GM12875 (cell line): ENCODE data around the gene GRPEL1.

Source experiments
- H3K4me3 ChIP-seq: one replicate; pipeline ENCODE4 v1.5.1; 2011; ENCODE audit warnings: low read depth, low read length, control low read depth
- TF ChIP-seq, protein P1 (sequence below): IDR thresholded peaks from 2 replicates; pipeline ENCODE4 v1.5.1; 2011; ENCODE audit warnings: low read depth, mild to moderate bottlenecking, control low read depth, inconsistent platforms, low read length, moderate library complexity, borderline replicate concordance; ENCODE audit not compliant: insufficient read depth

The GRPEL1 gene

DNA sequence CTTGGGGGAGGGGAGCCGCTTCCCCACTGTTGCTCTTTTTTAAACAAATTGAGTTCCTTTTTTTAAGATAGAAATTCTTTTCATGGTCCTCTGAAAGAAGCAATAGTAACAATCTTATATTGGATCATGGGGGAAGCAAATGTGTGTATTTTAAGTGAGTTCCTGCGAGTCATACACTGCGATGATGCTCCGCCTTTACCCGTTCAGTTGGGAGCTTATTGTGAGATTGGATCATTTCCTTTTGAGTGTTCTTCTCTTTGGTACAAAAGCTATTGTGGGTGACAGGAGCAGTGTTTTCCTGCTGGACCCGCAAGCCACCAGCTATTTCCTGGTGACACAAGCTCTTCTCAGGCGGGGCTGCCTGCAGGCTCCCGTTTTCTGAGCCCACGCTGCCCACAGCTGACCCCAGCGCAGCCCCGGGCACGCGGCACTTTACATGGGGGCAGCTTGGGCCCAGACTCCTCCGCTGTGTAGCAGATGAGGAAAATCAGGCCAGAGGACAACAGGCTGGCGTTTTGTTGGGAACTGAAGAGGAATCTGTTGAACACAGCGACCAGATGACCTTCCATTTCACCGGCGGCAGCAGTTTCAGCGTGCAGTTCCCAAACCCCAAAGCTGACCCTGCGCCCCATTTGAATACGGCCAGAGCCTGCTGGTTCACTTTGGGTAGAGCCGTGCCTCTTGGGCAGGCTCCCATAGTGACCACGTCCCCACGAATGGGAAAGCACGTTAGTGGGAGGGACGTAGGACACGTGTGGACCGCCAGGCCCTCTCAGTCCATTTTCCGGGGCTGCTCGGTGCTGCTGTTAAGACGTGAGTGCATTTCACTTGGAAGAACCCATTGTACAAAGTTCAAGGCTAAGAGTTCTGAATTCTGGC is 12.5 kb downstream of the GRPEL1 start:
- no peak overlapping the region for H3K4me3 ChIP-seq
- TF ChIP-seq, protein P1, sequence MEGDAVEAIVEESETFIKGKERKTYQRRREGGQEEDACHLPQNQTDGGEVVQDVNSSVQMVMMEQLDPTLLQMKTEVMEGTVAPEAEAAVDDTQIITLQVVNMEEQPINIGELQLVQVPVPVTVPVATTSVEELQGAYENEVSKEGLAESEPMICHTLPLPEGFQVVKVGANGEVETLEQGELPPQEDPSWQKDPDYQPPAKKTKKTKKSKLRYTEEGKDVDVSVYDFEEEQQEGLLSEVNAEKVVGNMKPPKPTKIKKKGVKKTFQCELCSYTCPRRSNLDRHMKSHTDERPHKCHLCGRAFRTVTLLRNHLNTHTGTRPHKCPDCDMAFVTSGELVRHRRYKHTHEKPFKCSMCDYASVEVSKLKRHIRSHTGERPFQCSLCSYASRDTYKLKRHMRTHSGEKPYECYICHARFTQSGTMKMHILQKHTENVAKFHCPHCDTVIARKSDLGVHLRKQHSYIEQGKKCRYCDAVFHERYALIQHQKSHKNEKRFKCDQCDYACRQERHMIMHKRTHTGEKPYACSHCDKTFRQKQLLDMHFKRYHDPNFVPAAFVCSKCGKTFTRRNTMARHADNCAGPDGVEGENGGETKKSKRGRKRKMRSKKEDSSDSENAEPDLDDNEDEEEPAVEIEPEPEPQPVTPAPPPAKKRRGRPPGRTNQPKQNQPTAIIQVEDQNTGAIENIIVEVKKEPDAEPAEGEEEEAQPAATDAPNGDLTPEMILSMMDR: no peak

GRCh38 chr4:7054106-7054880 is 13.6 kb downstream of the GRPEL1 start:
- TF ChIP-seq, protein P1: no peak
- H3K4me3 ChIP-seq: no peak overlapping the region

DNA sequence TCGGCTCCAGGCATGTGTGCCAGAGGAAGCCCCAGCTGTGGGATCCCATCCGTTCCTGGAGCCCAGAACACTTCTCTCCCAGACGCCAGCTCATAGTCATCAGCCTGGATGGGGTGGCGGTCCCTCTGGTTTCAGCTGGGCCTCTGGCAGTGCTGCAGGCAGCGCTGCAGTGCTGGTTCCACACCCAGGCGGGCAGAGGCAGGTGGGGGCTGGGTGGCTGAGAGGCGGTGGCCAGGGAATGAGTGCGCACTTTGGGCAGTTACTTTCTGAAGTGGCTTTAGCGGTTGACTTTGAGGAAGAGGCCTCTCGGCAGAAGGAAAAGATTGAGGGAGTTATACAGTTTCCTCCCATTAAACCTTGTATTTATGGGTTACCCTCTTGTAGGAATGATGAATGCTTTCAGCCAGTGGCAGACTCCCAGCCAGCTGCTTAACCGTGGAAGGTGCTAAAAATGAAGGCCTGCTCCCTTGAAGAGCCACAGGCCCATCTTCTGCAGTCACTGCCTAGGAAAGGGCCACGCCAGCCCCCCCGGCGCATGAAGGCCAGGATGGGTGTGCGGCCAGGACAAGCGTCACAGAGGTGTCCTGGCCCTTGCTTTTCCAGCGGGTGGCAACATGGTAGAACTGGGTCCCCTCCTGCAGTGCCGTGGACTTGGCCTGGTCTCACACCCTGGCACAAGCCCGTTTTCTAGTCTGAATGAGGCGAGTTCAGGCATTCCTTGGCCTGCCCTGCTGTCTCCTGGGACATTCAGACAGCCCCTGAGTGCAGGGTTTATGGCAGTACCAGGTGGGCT is 14.7 kb downstream of the GRPEL1 start:
- TF ChIP-seq, protein P1: no peak
- no peak overlapping the region for H3K4me3 ChIP-seq

DNA sequence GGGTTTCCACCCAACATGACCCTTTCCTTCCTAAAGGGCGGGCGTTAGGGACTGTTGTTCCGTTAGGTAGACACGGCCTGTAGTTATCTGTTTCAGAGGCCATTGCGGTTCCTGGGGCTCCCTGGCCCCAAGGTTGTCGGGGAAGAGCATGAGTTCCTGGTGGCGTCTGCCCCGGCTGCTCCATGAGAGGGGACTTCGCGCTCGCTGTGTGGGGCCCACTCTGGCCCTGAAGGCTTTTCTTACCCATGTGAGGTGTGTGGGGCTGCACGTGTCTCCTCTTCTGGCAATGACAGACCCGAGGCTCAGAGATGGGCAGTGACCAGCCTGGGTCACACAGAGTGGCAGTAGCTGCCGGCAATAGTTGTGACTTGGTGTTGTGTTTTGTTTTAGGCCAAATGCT is 15.6 kb downstream of the GRPEL1 start:
- no peak overlapping the region for H3K4me3 ChIP-seq
- TF ChIP-seq, protein P1: no peak

DNA sequence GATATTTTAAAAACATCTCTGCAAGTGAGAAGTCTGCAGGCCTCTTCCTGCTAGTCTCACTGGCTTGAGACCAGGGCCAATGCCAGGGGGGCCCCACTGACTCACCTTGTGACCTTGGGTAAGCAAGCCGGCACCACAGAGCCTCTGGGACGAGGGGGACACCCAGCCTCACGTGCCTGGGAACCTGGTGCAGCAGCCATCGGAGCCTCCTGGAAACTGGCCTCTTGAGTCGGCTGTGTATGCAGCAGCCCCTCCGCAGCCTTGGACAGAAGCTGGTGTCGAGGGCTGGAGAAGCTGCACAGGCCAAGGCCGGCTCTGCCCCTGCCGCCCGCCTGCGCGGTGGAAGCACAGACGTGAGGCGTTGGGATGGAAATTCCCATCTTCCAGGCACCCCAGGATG is 16.0 kb downstream of the GRPEL1 start:
- TF ChIP-seq, protein P1: no peak
- H3K4me3 ChIP-seq: no peak overlapping the region

DNA sequence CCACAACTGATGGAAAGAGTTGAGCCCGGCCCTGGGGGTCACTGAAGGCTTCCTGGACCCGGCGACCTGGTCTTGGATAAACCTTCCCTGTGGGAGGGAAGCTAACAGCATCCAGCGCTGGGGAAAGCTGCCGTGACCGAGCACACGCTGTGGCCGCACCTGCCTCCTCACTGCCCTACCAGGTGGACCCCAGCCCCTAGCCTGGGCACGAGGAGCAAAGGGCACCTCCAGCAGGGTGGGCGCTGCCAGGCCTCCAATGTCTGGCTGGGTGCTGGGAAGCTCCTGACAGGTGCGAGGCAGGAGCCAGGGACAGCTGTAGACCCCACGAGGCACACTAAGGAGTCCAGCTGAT is 16.7 kb downstream of the GRPEL1 start:
- H3K4me3 ChIP-seq: no peak overlapping the region
- TF ChIP-seq, protein P1: no peak
